ENCODE data around the gene PRDX3.

Gene PRDX3

GRCh38 chr10:119178372-119179119, at the start of gene PRDX3:
PRDX3 (minus strand) TSS chr10:119178812; CDS start chr10:119178790, 22 bp downstream.
- DNase-seq: peak; percentile 90

DNA sequence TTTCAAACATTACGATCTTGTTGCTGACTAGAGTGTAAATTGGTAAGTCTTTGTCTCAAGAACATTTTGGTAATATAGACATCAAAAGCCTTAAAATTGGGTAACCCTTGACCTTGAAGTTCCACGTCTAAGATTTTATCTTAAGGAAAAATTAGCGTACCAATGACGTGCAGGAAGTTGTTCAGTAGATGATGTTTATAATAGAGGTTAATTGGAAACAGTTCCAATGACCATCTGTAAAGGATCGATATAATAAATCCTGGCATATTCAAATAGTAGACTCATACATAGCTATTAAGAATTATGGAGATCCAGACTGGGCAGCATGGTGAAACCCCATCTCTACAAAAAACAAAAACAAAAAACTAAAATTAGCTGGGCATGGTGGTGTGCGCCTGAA, 49.2 kb upstream of the PRDX3 start:
- no peak for DNase-seq

- no peak for DNase-seq
Measured at GRCh38 chr10:119225083-119225658, 46.6 kb upstream of the PRDX3 start.

DNA sequence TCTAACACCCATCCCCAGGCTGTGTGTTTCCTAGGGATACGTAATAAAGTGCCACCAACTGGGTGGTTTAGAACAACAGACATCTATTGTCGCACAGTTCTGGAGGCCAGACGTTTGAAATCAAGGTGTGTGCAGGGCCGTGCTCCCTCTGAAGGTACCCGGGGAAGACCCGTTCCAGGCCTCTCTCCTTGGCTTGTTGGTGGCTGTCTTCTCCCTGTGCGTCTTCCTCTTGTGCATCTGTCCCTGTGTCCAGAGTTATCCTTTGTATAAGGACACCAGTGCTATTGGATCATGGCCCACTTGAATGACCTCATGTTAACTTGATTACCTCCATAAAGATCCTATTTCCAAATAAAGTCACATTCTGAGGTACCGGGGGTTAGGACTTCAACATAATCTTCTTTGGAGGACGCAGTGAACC, 44.4 kb upstream of the PRDX3 start:
- no peak for DNase-seq

DNA sequence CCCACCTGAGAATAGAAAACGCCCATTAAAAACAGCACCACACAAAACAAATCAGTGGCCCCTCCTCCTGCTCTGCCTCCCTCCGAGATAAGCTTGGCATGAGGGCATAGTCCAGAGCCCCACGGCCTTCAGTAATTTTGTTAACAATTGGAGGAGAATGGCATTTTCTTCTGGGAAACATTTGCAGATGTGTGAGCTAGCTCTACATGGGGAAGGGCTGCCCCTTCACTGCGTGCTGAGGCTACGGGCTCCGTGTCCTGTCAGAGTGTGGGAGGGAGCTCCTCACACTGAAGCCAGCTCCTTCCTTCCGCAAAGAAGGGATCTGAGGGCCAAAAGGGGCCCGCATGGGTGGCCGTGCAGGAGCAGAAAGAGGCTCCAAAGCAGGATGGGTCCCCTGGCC, 43.9 kb upstream of the PRDX3 start:
- DNase-seq: no peak

- DNase-seq: no peak
Measured at GRCh38 chr10:119221666-119222065, 43.1 kb upstream of the PRDX3 start.

- DNase-seq: no peak
Measured at GRCh38 chr10:119221201-119221600, 42.6 kb upstream of the PRDX3 start.

GRCh38 chr10:119219871-119220270, 41.3 kb upstream of the PRDX3 start:
- no peak for DNase-seq

DNA sequence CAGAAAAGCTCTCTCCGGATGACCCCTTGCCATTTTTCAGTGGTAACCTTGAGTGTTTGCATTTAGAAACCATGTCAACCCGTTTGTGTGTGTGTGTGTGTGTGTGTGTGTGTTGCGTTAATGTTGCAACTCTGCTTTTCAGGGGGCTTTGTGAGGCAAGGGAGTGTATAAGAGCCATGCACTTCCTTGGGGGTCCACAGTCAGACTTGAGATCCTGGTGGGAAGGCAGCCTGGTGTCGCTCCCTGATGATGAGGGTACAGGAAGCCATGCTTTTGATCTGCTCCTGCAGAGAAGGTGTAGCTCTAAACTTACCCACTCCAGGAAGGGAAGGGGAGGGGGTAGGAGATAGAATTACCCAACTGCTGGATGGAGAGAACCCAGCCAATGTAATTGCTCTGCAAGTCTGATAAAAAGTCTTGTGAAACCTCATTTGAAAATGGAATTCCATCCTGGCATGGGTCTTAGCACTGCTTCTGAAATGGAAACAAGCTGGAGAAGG, 39.4 kb upstream of the PRDX3 start:
- DNase-seq: no peak

- DNase-seq: no peak
Measured at GRCh38 chr10:119217401-119217800, 38.8 kb upstream of the PRDX3 start.

- DNase-seq: no peak
Measured at GRCh38 chr10:119216127-119216526, 37.5 kb upstream of the PRDX3 start.

DNA sequence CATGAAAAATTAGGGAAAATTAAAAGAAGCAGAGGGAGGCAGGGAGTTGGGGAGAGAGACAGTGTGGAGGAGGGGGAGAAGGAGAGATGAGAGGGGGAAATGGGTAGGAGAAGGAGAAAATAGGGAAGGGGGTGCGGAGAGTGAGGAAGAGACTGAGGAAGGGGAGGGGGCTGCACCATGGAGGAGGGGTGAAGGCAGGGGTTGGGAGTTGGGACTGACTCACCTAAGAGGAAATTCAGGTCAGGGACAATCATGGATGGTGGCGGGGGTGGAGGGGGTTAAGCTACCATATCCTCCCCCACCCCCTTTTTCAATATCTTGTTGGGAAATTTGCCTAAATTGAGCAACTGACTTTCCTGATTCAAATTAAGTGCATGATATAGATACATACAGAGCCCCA, 36.8 kb upstream of the PRDX3 start:
- no peak for DNase-seq

DNA sequence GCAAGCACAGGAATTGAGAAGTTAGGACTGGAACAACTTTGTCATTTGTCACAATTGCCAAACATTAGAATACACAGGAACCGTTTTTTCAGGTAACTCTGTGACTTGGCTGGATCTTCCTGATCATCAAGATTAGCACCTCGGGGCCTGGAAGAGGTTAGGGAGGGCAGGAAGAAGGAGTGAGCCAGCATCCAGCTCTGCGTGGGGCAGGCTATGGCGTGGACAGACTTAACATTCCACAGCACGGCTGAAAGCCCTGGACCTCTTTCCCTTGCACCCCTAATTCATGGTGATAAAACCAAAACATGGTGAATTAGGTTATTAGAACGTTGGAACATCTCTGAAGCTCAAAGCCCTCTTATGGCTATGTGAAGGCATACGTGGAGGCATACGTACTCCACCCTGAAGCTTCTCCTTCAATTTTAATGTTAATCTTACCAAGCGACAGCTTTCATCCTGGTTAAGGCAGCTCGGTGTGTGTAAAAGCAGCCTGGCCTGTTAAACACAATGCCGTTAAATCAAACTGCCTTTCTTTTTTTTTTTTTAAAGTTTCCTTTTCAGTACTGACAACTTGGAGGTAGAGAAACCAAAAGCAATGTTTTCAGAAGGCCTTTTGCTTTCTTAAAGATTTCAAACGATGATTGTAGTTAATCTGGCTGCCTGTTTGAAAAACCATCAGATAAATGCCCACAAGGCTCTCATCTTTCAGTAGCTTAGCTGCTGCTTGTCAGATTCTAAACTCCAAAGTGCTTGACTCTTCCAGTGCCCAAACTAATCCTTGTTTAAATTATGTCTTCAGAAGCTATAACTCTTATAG, 33.2 kb upstream of the PRDX3 start:
- peak in 1 of 2 donors; percentile 42 for DNase-seq

DNA sequence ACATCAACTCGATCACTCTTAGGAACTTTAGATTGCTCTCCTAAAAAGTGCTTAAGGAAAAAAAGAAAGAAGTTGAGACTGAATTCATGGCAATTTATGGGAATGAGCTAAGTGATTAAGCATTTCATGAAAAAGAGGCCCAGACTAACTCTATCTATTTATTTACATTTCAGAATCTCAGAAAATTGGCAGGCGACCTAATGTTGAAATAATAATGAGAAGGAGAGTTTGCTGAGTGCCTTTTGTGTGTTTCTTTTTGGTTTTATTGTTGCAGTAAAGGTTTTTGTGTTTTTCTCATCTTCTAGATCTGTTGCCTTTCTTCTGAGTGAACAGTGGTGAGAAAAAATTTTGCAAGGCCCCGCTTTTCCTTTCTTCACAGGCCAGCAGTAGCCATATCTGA, 32.6 kb upstream of the PRDX3 start:
- DNase-seq: no peak

DNA sequence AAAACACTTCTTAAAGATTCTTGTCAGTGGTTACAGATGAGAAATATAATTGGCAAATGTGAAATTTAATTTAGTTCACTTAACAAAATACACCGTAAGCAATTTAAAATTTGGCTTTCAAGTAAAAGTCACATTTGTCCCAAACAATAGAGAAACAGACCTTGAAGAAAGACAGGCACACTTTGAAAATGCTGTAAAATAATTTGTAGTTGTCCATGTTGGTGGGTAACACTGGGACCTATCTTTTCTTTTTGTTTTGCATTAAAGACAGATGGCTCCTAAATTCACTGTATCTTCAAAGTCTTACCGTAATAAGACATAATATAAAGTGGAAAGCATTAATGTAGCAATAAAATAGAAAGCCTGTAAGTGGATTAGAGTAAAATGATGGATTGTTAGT, 32.0 kb upstream of the PRDX3 start:
- DNase-seq: no peak

- DNase-seq: no peak
Measured at GRCh38 chr10:119209736-119210355, 31.2 kb upstream of the PRDX3 start.

- peak; percentile 51 to 55 for DNase-seq
Measured at GRCh38 chr10:119209035-119209735, 30.6 kb upstream of the PRDX3 start.

DNA sequence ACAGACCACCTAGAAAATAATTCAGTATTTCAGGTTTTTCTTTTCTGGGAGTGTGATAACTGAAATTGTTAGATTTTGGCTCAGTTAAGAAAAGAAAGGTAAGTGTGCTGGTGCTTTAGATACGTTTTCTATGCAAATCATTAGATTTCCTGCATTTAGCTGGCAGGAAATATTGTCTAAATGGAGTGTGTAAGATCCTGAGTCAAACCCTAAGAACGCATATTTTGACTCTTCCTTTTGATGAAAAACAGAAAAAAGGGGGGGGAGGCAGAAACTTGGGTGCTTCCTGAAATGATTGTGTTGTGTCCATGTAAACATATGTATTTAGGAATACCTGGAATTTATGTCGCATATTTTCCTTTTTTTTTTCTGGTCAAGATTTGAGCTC, 29.9 kb upstream of the PRDX3 start:
- peak in 1 of 2 donors; percentile 13 for DNase-seq

- DNase-seq: peak; percentile 13 to 34
Measured at GRCh38 chr10:119207713-119208552, 29.3 kb upstream of the PRDX3 start.

DNA sequence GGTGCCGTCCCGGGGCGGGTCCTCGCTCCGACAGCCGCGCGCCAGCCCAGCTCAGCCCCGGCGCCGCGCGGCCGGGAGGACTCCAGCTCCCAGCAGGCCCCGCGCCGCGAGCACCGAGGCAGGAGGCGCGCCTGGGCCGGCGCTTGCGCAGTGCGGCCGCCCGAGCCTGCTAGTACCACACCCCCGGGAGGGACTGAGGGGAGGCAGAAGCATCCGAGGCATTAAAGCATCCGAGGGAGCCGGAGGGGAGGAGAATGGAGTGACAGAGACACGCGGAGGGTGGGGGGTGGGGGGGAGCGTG, 28.7 kb upstream of the PRDX3 start, which contains the start of gene GRK5:
TSS of gene GRK5 (plus strand) at position 206 of the 301 bp plus-strand sequence. CDS start 347 bp downstream, outside the sequence.
- DNase-seq: peak; percentile 98 to 99

- peak; percentile 74 to 76 for DNase-seq
Measured at GRCh38 chr10:119206603-119207365, 28.2 kb upstream of the PRDX3 start.
